K562 (cell line): ENCODE data around the gene CD300LD. TPM values are rescaled to one million over a fixed set of nuclear protein-coding genes. Genes with fewer than 3 reads are reported as not detected.

Source experiments
- ATAC-seq: fragments of 200-7000 bp; cut with Tn5 transposase; 3 replicates; pipeline ENCODE4 v1.9.1; 2020; ENCODE audit warnings: moderate library complexity
- BruUV-seq: library from RNA; stranded (reverse); fragments of 400-500 nt; replicated peaks from 2 replicates; lab custom pipeline; 2021; lab: Mats Ljungman, UMichigan
- CTCF ChIA-PET: fragments of 300-600 bp; formaldehyde crosslinking; extraction: SDS; loops from one replicate; lab custom pipeline; 2021; ENCODE audit warnings: low intra/inter-chr PET ratio; lab: Yijun Ruan, JAX
- POLR2A ChIA-PET: fragments of 300-600, 350-650 bp; sonication (Branson Sonifier 250); formaldehyde crosslinking; extraction: SDS; loops from one replicate; lab custom pipeline; 2021; ENCODE audit warnings: antibody characterized with exemption, inconsistent platforms; lab: Yijun Ruan, JAX
- DNase-seq, 4 experiments: peaks; one replicate each; pipeline versions ENCODE4 v3.0.0 to v3.0.0-alpha.2; 2011 to 2018; ENCODE audit warnings: low spot score in 3 of 4, mixed read lengths in 3 of 4; ENCODE audit errors: extremely low read depth in 1 of 4
- FAIRE-seq: peaks from 2 replicates; lab custom pipeline; 2011; peaks lifted over from hg19 to GRCh38; lab: Jason Lieb, UNC
- H2AFZ ChIP-seq: 2 replicates; pipeline ENCODE4 v1.6.0; 2011; ENCODE audit warnings: low read depth, low read length, control low read depth, inconsistent platforms
- H3K27ac ChIP-seq: fragments of 200-600 bp; 3 replicates; pipeline ENCODE4 v1.8.0; 2011; ENCODE audit warnings: low read depth, mild to moderate bottlenecking, control low read depth, inconsistent platforms, low read length, moderate library complexity, mixed read lengths; ENCODE audit errors: extremely low read depth
- H3K27me3 ChIP-seq, 2 experiments: fragments of 300-600 bp in 1 of 2; 2 replicates in 1 of 2; 3 replicates in 1 of 2; pipeline versions ENCODE4 v1.6.0 to v1.8.0; 2011; ENCODE audit warnings: inconsistent platforms in 2 of 2, low read length in 2 of 2, mild to moderate bottlenecking in 1 of 2, mixed read lengths in 1 of 2, moderate library complexity in 1 of 2; ENCODE audit not compliant: control insufficient read depth in 2 of 2, insufficient read depth in 2 of 2
- H3K36me3 ChIP-seq: fragments of 300-600 bp; 3 replicates; pipeline ENCODE4 v1.8.0; 2011; ENCODE audit warnings: mild to moderate bottlenecking, low read length, inconsistent platforms; ENCODE audit not compliant: control insufficient read depth, insufficient read depth
- H3K4me1 ChIP-seq, 2 experiments: fragments of 200-600 bp in 1 of 2; replicated peaks in 1 of 2; 2 replicates in 1 of 2; 3 replicates in 1 of 2; pipeline versions ENCODE4 v1.5.1 to v1.8.0; 2011; ENCODE audit warnings: inconsistent platforms in 2 of 2, low read length in 2 of 2, mild to moderate bottlenecking in 1 of 2, mixed read lengths in 1 of 2, moderate library complexity in 1 of 2; ENCODE audit not compliant: control insufficient read depth in 2 of 2, insufficient read depth in 2 of 2
- H3K4me2 ChIP-seq: 2 replicates; pipeline ENCODE4 v1.6.1; 2011; ENCODE audit warnings: low read length, control low read depth, inconsistent platforms, mixed read lengths; ENCODE audit not compliant: insufficient read depth
- H3K4me3 ChIP-seq: fragments of 200-600 bp; sonication (generic), shearing (Covaris generic); 2 replicates; pipeline ENCODE4 v1.5.1; 2016; ENCODE audit warnings: control low read depth, inconsistent platforms
- H3K79me2 ChIP-seq: fragments of 200-600 bp; 3 replicates; pipeline ENCODE4 v1.8.0; 2011; ENCODE audit warnings: low read length, inconsistent platforms; ENCODE audit not compliant: control insufficient read depth, insufficient read depth
- H3K9ac ChIP-seq, 2 experiments: 2 replicates each; pipeline versions ENCODE4 v1.6.0 to v1.6.1; 2011; ENCODE audit warnings: low read depth in 2 of 2, low read length in 2 of 2, control low read depth in 1 of 2, inconsistent platforms in 1 of 2, mild to moderate bottlenecking in 1 of 2, mixed read lengths in 1 of 2; ENCODE audit not compliant: insufficient read depth in 1 of 2
- H3K9me1 ChIP-seq: one replicate; pipeline ENCODE4 v1.6.0; 2011; ENCODE audit warnings: inconsistent platforms, mild to moderate bottlenecking, low read length, moderate library complexity; ENCODE audit not compliant: control insufficient read depth, insufficient read depth
- H3K9me3 ChIP-seq: replicated peaks from 2 replicates; pipeline ENCODE4 v1.5.1; 2011; ENCODE audit warnings: low read depth, low read length, inconsistent platforms; ENCODE audit not compliant: control insufficient read depth, insufficient read depth
- H4K20me1 ChIP-seq: replicated peaks from 2 replicates; pipeline ENCODE4 v1.6.1; 2011; ENCODE audit warnings: low read length, inconsistent platforms, mixed read lengths; ENCODE audit not compliant: control insufficient read depth, insufficient read depth
- ARHGAP35 ChIP-seq: fragments of 450-650 bp; IDR thresholded peaks from 2 replicates; pipeline ENCODE4 v1.6.1; 2018; ENCODE audit not compliant: partially characterized antibody
- CAMTA2 ChIP-seq: fragments of 250-450 bp; sonication (Bioruptor Pico); conservative IDR thresholded peaks from 2 replicates; pipeline ENCODE4 v1.5.1; 2022
- ZNF263 ChIP-seq: sonication (generic); formaldehyde crosslinking; IDR thresholded peaks from 2 replicates; pipeline ENCODE4 v1.8.0; 2022; ENCODE audit warnings: mild to moderate bottlenecking, missing genetic modification reagents, borderline replicate concordance
- ZNF584 ChIP-seq: fragments of 200-800 bp; sonication (Bioruptor generic); IDR thresholded peaks from 2 replicates; pipeline ENCODE4 v1.6.1; 2016; ENCODE audit warnings: low read depth, mild to moderate bottlenecking, missing genetic modification characterization, missing compliant biosample characterization
- WGBS: fragments of 100-300 bp; shearing (Covaris generic); methylation state at CpG from one replicate; pipeline ENCODE4 v1.1.6; 2016; ENCODE audit warnings: low coverage, mixed read lengths; ENCODE audit not compliant: insufficient coverage; ENCODE audit errors: missing lambda C conversion rate; 5-methylcytosine and 5-hydroxymethylcytosine counted together
- in situ Hi-C: fragments of 300-500 bp; cut with MboI; formaldehyde crosslinking; loops from 4 replicates; pipeline ENCODE4 v1.15.0; 2018; ENCODE audit warnings: inconsistent platforms, mixed read lengths
- intact Hi-C: fragments of 100-400 bp; cut with micrococcal nuclease; formaldehyde crosslinking; loops from 2 replicates; pipeline ENCODE4 v1.14.2; 2022
- polyA plus RNA-seq, 8 experiments: library from polyadenylated mRNA; depleted of rRNA in 4 of 8; stranded (reverse) in 5 of 8; unstranded in 3 of 8; fragments of >200 nt; fragmentation: Nextera tagmentation in 2 of 8; fragmentation: Illumina TruSeq in 1 of 8; extraction: Ambion mirVana in 2 of 8; extraction: Trizol in 1 of 8; gene quantifications; 2 replicates each; pipeline versions ENCODE4 v1.2.1 to v1.2.3, GENCODE V29; 2011 to 2014; ENCODE audit warnings: inconsistent platforms in 1 of 8, missing spikeins in 1 of 8
- total RNA-seq, 7 experiments: library from RNA; depleted of rRNA in 6 of 7; stranded (reverse); fragments of >200 nt in 6 of 7; fragmentation: Illumina TruSeq in 2 of 7; extraction: Trizol in 2 of 7; gene quantifications; 2 replicates each; pipeline versions ENCODE4 v1.2.1 to v1.2.3, GENCODE V29; 2011 to 2021; ENCODE audit warnings: low replicate concordance in 1 of 7

CD300LD gene
- total and polyA plus RNA-seq, 9 of the 15 experiments (the other 6 are each of a cell fraction or from before 2014, with no cell fraction given), result not detected

DNA sequence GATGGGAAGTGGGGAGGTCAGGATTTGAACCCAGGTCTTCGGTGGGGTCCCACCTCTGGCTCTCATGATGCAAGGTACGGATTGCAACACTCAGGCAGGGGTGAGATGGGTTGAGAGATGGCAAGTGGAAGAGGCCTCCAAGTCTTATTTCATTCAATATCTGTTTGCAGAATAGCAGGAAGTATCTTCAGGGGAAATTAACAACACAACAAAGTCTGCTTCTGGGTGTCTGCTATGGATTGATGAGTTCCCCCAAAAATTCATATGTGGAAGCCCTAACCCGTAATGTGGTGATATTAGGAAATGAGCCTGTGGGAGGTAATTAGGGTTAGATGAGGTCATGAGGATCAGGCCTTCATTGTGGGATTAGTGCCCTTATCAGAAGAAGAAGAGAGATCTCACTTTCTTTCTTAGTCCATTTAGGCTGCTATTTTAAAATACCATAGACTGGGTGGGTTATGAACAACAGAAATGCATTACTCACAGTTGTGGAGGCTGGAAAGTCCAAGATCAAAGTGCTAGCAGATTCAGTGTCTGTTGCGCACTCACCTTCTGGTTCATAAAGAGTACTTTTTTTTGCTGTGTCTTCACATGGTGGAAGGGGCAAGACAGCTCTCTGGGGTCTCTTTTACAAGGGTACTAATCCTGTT, 20.3 kb downstream of the CD300LD start:
- Histone ChIP-seq H3K4me1 (no peaks in the 10 kb centered on the region), H3K4me3 (no peak overlapping the region), H3K9ac (no peak overlapping the region), H3K9me3 (no peaks in the 10 kb centered on the region), H3K9me1 (no peaks in the 10 kb centered on the region), H3K79me2 (no peaks in the 10 kb centered on the region), H4K20me1 (peaks cover 7% of the 10 kb centered on the region; the same call in 1 of the 2 replicates), H3K27me3 (peaks cover 7 to 31% of the 10 kb centered on the region in 2 experiments; a peak in 4 of 5 replicates), H3K36me3 (no peaks in the 10 kb centered on the region), H3K4me2 (no peak overlapping the region), H2AFZ (no peak overlapping the region), H3K27ac (no peak overlapping the region)
- TF ChIP-seq ARHGAP35 (no peak), CAMTA2 (CRISPR knock-in tag) (no peak), ZNF584 (CRISPR knock-in tag) (no peak), ZNF263 (CRISPR knock-in tag) (no peak)
- intact Hi-C loops, result no loop called here
- ATAC-seq (no peak), DNase-seq (no peak), FAIRE-seq (no peak)
- CTCF ChIA-PET, result no interaction called here
- no TSS peak for BruUV-seq
- in situ Hi-C loops, result no loop called here
- 12% methylated on average over 4 of the region's 4 CpGs for WGBS
- POLR2A ChIA-PET, result no interaction called here
